Fibroblast of villous mesenchyme (primary cell): Measurements from ENCODE around the gene GRB10. TPM values are rescaled to one million over a fixed set of nuclear protein-coding genes. Genes with fewer than 3 reads are reported as not detected.

Experiments used
- DNase-seq: peaks from one replicate; pipeline ENCODE4 v3.0.0-alpha.2; 2010; ENCODE audit warnings: low read depth
- H3K4me3 ChIP-seq: 2 replicates; pipeline ENCODE4 v1.5.1; 2011; ENCODE audit warnings: low read depth, mild to moderate bottlenecking, low read length
- total RNA-seq: library from RNA; depleted of rRNA; stranded (reverse); fragments of >200 nt; gene quantifications from 2 replicates; pipeline ENCODE4 v1.2.3, GENCODE V29; 2012
- TF ChIP-seq, protein P1 (sequence below): IDR thresholded peaks from 2 replicates; pipeline ENCODE4 v1.5.1; 2012; ENCODE audit warnings: low read depth, mild to moderate bottlenecking, low read length; ENCODE audit not compliant: insufficient read depth

Gene GRB10
- total RNA-seq, 1 donor: 23.3 TPM

DNA sequence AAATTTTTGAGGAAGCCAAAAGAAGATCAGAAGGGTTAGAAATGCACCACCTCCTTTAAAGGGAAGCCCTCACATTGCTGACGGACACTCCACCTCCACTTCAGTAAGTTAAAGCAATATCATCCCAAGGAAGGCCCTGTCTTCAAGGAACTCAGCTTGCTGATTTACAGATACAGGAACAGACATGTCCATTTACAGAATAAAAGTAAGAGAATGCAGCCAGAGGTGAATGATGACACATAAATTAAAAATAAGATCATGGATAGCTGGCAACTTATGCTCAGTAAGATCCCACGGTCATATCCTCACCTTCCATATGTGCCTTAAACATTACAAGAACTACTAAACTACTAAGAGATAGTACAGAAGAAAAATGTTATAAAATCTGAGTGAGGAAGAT lies 20.4 kb downstream of the GRB10 start:
- TF ChIP-seq, protein P1, sequence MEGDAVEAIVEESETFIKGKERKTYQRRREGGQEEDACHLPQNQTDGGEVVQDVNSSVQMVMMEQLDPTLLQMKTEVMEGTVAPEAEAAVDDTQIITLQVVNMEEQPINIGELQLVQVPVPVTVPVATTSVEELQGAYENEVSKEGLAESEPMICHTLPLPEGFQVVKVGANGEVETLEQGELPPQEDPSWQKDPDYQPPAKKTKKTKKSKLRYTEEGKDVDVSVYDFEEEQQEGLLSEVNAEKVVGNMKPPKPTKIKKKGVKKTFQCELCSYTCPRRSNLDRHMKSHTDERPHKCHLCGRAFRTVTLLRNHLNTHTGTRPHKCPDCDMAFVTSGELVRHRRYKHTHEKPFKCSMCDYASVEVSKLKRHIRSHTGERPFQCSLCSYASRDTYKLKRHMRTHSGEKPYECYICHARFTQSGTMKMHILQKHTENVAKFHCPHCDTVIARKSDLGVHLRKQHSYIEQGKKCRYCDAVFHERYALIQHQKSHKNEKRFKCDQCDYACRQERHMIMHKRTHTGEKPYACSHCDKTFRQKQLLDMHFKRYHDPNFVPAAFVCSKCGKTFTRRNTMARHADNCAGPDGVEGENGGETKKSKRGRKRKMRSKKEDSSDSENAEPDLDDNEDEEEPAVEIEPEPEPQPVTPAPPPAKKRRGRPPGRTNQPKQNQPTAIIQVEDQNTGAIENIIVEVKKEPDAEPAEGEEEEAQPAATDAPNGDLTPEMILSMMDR: no peak
- H3K4me3 ChIP-seq: no peak overlapping the region
- DNase-seq: no peak

DNA sequence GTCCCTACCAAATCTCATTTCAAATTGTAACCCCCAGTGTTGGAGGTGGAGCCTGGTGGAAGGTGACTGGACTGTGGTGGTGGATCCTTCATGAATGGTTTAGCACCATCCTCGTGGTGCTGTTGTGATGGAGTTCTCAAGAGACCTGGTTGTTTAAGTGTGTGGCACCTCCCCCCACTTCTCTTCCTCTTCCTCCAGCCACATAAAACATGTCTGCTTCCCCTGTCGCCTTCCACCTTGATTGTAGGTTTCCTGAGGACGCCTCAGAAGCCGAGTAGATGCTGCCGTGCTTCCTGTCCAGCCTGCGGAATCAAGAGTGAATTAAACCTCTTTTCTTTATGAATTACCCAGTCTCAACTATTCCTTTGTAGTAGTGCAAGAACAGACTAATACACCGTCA lies 21.0 kb downstream of the GRB10 start:
- TF ChIP-seq, protein P1: no peak
- no peak overlapping the region for H3K4me3 ChIP-seq
- DNase-seq: no peak

DNA sequence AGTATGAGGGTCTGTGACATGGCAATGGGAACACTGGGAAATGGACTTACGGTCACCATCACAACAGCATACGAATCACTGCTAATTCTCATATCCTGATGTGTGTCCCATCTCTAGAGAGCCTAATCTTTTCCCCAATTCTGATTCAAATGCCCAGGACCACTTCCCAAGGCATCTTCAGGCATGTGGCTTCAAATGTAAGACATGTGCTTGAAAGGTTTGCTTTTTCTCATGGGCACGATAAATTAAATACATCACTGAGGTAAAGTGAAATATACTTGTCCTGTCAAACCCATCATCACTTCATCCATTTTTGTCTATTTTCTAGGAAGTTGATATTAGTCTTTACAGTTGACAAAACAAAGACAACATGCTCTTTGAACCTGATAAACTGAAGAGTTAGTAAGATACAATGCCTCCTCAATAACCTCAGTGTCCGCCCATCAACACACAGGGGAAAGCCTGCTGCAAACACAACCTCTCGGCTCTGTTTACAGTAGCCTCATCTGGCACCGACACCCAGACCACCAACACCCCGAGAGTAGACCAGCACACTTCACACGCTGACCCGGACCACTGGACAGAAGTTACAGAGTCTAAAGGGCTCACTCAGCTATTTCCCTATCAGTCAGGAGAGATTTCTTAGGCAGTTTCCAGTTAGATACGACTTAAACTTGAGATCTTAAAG lies 24.8 kb downstream of the GRB10 start:
- DNase-seq: no peak
- H3K4me3 ChIP-seq: no peak overlapping the region
- TF ChIP-seq, protein P1: no peak

DNA sequence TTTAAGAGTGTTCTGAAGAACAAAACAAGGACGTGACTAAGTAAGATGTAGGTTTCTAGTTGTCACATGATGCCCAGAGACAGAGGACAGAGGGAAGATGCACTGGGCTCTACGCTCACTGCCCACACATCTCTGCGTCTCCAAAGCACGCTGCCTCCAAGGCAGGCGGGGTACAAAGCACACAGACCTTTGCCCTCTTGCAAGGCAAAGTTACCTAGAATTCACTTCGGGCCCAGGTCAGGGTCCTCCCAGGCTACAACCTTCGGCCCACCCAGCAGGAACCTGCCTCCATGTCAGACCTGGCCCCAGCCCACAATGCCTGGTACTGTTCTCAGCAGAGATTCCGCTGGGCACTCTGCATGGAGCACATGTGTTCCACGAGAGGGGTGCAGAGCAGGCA lies 26.5 kb downstream of the GRB10 start:
- TF ChIP-seq, protein P1: no peak
- no peak for DNase-seq

DNA sequence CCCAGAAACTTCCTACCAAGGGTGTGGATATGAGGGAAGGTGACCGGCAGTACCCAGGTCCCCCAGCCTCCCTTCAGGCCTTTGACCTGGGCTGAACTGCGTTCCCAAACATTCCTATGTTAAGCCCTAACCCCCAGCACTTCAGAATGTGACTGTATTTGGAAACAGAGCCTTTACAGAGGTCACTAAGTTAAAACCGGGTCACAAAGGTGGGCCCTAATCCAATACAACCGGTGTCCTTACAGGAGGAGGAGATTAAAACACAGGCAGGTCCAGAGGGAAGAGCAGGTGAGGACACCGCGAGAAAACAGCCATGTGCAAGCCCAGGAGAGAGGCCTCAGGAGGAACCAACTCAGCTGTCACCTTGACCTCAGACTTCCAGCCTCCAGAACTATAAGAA lies 28.0 kb downstream of the GRB10 start:
- DNase-seq: no peak
- TF ChIP-seq, protein P1: no peak
- H3K4me3 ChIP-seq: no peak overlapping the region

More for the DNA sequence above, 26.5 kb downstream of the GRB10 start:
- H3K4me3 ChIP-seq: no peak overlapping the region

DNA sequence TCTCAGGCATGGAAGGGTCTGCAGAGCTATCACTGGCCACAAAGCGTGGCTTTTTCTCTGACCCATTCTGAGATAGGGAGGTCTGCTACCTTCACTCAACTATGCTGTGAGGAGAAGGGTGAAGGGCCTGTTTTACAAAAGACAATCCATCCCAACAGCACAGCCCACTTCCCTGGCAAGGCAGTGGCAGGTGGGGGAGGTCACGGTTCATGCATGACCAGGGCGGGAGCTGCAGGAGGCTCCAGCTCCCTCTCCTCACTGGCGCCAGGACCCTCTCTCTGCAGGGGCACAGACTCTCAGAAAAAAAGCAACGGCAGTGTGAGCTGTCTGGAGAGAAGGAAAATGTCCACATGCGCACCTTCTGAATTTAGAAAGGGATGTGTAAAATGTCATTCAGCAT lies 28.5 kb downstream of the GRB10 start:
- H3K4me3 ChIP-seq: no peak overlapping the region
- DNase-seq: no peak
- TF ChIP-seq, protein P1: no peak

DNA sequence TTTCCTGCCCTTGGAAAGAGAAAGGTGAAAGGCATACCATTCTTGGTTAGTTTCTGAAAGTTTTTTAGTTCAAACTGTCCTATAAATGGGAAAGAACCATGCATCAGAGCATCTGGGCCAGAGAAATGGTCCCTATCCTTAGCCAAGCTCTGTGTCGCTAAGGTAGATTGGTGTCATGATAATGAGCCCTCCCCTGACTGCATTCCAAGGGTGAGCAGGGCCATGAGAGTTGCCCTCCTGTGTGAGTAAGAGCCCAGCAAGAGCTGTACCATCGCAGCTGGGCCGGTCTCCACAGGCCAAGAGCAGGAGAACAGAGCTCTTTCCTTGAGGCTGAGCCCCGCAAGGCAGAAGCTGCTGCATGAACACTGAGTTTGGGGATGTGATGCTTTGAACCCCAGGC lies 30.3 kb downstream of the GRB10 start:
- TF ChIP-seq, protein P1: no peak
- DNase-seq: no peak
- no peak overlapping the region for H3K4me3 ChIP-seq
